Tibial nerve (tissue), 3 donors: ENCODE data around the gene VSTM4.

Experiments
- CTCF ChIP-seq, 5 experiments: fragments of 200-600 bp in 3 of 5; fragments of 450-650 bp in 2 of 5; sonication (generic) in 3 of 5; IDR thresholded peaks; one replicate each; pipeline ENCODE4 v1.5.1; 2016 to 2019; ENCODE audit warnings: antibody characterized with exemption in 5 of 5, mild to moderate bottlenecking in 3 of 5, moderate library complexity in 2 of 5
- POLR2A ChIP-seq, 2 donors: fragments of 450-650 bp; IDR thresholded peaks; one replicate each; pipeline ENCODE4 v1.6.1; 2017; ENCODE audit warnings: antibody characterized with exemption in 2 of 2, mild to moderate bottlenecking in 2 of 2, moderate library complexity in 2 of 2

- TF ChIP-seq CTCF (IDR thresholded peaks at IDR 0.05) (no peak), POLR2A (IDR thresholded peaks at IDR 0.05) (no peak)
Observed at GRCh38 chr10:49011756-49012155, 103.6 kb downstream of the VSTM4 start.
